ENCODE results near the gene SERPINA10. TPM values are rescaled to one million over a fixed set of nuclear protein-coding genes. Genes with fewer than 3 reads are reported as not detected.
"Not testable (repeated sequence)": the region's sequence is repeated elsewhere in the genome, so short reads cannot be mapped to it uniquely, and the experiment has no call there.

Gene SERPINA10
- total RNA-seq, 2 donors from 2014 or later: not detected

DNA sequence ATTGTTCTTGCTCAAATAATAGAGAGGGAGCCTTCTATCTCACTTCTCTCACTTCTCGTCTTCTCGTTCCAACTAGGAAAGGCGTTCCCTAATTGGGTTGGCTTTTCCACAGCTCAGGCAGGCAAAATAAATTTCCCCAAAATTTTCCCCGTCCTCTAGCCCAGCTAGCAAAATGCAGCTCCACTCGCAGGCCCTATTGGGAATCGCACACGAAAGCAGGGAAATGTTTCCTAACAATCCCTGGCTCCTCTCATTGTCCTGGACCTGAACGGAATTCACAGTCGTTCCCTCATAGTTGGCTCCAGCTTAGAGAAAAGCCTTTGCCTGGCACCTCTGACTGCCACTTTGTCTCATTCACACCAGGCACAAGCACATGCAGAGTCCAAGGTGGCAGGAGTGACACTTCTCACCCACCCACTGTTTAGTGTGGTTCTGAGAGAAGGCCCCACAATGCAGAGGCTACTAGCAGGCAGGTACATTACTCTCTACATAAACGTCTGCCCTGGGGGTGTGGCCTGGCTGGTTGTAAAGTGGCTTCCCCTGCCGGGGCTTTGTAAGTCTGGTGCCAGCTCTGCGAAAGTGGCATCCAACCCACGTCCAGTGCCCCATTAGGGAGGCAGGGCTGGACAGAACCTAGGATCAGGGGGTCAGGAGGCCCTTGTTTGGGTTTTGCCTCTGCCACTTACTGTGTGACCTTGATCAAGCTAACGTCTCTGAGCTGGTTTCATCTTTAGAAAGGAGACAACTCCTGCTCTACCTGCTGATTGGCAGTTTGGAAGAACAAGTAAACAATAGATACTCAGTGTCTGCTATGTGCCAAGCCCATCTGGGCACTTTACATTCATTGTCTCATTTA is 4.2 kb downstream of the SERPINA10 start:
- H3K4me1 Mint-ChIP-seq (ENCODE audit: low read depth in 2 of 2): no peaks in the 10 kb centered on the region
- DNase-seq (ENCODE audit: low spot score) (no peak), ATAC-seq (no peak)
- no peak overlapping the region for H3K4me3 Mint-ChIP-seq
- no peaks in the 10 kb centered on the region for H3K36me3 Mint-ChIP-seq
- H3K27ac Mint-ChIP-seq: no peak overlapping the region
- no peaks in the 10 kb centered on the region for H3K9me3 Mint-ChIP-seq
- H3K27me3 Mint-ChIP-seq: peaks cover 12 to 22% of the 10 kb centered on the region in 2 donors

DNA sequence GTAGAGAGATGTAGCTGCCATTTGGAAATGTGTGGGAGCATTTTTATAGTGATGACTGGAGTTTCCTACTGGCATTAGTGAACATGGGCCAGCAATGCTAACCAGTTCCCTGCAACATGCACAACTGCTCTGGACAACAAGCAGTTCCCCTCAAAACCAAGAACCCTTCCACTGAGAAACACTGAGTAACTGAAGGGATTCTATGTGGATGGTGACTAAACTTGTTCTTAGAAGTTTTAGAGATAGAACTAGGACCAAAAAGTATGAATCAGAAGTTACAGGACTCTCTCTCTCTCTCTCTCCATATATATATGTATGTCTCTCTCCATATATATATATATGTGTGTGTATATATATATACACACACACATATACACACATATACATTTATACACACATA is 7.9 kb downstream of the SERPINA10 start:
- no peak for ATAC-seq

DNA sequence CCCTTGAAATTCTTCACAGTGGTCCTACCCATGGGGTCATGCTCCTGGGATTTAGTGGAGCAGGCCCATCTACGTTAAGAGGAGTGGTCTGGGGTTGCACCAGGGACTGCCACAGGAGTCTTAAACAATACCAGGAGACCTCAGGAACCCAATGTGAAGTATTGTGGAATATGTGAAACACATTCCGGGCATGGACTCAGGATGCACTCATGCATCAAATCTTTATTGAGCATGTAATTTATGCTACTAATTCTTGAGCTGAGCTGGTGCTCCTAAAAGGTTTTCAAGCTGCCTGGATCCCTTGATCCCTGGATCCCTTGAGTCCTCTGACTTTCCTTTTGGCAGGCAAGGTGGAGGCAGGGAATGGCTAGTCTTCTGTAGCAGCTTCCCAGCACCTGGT is 8.8 kb downstream of the SERPINA10 start:
- Mint-ChIP-seq H3K27ac (no peak overlapping the region), H3K9me3 (no peaks in the 10 kb centered on the region), H3K4me3 (no peak overlapping the region), H3K27me3 (peaks cover 15 to 22% of the 10 kb centered on the region in 2 donors), H3K36me3 (no peaks in the 10 kb centered on the region), H3K4me1 (ENCODE audit: low read depth in 2 of 2) (no peaks in the 10 kb centered on the region)
- no peak for ATAC-seq
- DNase-seq (ENCODE audit: low spot score): no peak

More for the DNA sequence above, 7.9 kb downstream of the SERPINA10 start:
- Mint-ChIP-seq H3K9me3 (no peaks in the 10 kb centered on the region), H3K4me1 (ENCODE audit: low read depth in 2 of 2) (no peaks in the 10 kb centered on the region), H3K36me3 (no peaks in the 10 kb centered on the region), H3K4me3 (no peak overlapping the region), H3K27me3 (peaks cover 15 to 22% of the 10 kb centered on the region in 2 donors), H3K27ac (no peak overlapping the region)
- DNase-seq (ENCODE audit: low spot score): no peak

DNA sequence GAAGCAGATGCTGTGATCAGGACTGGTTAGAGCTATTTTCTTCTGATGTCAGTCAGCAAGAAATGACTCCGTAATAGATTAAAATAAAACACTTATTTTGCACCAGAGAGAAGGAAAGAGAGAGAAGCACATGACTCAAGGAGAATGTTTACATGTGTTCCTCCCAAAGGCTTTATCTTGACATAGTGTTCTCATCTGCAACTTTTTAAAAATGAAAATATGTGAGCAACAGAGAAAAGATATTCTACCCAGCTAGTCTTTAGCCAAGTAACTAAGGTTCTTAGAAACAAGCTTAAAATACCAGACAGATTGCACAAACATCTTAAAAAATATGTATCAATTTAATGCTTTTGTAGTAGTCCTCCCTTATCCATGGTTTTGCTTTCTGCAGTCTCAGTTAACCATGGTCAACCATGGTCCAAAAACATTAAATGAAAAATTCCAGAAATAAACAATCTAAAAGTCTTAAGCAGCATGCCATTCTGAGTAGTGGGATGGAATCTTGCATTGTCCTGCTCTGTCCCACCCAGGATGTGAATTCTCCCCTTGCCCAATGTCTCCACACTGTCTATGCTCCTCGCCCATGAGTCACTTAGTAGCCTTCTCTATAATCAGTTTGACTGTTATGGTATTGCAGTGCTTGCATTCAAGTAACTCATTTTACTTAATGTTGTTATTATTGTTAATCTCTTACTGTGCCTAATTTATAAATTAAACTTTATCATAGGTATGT is 9.9 kb downstream of the SERPINA10 start:
- H3K4me3 Mint-ChIP-seq: no peak overlapping the region

DNA sequence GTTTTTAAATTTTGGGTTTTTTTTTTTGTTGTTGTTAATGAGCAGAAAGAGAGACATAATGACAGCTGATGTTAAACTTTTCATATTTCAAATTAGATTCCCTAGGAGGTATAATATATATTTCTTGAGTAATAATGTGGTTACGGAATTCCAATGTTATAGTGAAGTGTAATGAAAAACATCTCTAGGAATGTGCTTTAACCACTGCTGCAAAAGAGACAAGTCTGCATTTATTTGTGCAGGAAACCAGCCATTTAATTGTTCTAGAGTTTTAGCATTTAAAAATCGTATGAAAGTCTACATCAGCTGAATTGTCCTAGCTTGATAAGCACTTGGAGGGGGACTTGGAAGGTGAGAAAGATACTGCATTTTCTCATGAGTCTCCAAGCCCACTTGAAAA is 14.3 kb downstream of the SERPINA10 start:
- H3K9me3 Mint-ChIP-seq: no peaks in the 10 kb centered on the region
- H3K27ac Mint-ChIP-seq: no peak overlapping the region
- no peak overlapping the region for H3K4me3 Mint-ChIP-seq
- H3K36me3 Mint-ChIP-seq: no peaks in the 10 kb centered on the region
- no peaks in the 10 kb centered on the region for H3K4me1 Mint-ChIP-seq (ENCODE audit: low read depth in 2 of 2)
- ATAC-seq (no peak), DNase-seq (ENCODE audit: low spot score) (no peak)
- H3K27me3 Mint-ChIP-seq: peaks cover 13% of the 10 kb centered on the region in 2 donors

More for the DNA sequence above, 9.9 kb downstream of the SERPINA10 start:
- ATAC-seq (no peak), DNase-seq (ENCODE audit: low spot score) (no peak)
- no peak overlapping the region for H3K27ac Mint-ChIP-seq
- H3K9me3 Mint-ChIP-seq: no peaks in the 10 kb centered on the region
- no peaks in the 10 kb centered on the region for H3K4me1 Mint-ChIP-seq (ENCODE audit: low read depth in 2 of 2)
- no peaks in the 10 kb centered on the region for H3K36me3 Mint-ChIP-seq
- peaks cover 15 to 22% of the 10 kb centered on the region in 2 donors for H3K27me3 Mint-ChIP-seq

DNA sequence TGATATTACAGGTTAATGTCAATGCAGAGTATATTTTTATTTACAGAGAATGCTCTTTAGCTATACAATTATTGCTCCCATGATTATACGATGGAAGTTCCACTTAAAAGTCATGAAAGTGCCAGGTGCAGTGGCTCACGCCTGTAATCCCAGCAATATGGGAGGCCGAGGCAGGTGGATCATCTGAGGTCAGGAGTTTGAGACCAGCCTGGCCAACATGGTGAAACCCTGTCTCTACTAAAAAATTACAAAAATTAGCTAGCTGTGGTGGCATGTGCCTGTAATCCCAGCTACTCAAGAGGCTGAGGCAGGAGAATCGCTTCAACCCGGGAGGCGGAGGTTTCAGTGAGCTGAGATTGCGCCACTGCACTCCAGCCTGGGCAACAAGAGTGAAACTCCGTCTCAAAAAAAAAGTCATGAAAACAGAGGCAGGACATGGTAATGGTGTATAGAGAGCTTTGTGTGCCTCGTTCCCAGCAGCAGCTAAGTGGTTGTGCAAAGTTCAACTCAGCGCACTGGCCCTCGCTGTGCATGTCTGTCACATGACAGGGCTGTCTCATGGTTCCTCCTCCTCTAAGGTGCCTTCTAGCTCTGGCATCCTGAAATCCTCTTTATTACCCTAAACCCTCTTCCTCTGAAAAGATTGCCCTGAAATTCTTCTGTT is 16.0 kb downstream of the SERPINA10 start:
- H3K36me3 Mint-ChIP-seq: not testable (repeated sequence)

DNA sequence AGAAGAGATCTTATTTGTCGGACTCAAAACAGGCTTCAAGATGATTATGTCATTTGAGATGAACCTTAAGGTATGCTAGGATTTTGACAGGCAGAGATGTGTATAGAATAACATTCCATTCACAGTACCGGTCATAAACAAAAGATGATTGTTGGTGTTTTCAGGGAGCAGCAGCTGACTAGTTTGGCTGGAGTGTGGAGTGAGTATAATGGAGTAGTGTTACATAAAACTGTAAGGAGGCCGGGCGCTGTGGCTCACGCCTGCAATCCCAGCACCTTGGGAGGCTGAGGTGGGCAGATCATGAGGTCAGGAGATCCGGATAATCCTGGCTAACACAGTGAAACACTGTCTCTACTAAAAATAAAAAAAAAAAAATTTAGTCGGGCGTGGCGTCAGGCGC is 23.9 kb downstream of the SERPINA10 start:
- DNase-seq (ENCODE audit: low spot score) (no peak), ATAC-seq (no peak)
- Mint-ChIP-seq H3K9me3 (no peaks in the 10 kb centered on the region), H3K27ac (no peak overlapping the region), H3K36me3 (no peaks in the 10 kb centered on the region), H3K4me1 (ENCODE audit: low read depth in 2 of 2) (no peaks in the 10 kb centered on the region), H3K4me3 (no peak overlapping the region), H3K27me3 (peaks cover 30 to 53% of the 10 kb centered on the region in 2 donors)

More for the DNA sequence above, 16.0 kb downstream of the SERPINA10 start:
- H3K27ac Mint-ChIP-seq; ATAC-seq; DNase-seq (ENCODE audit: low spot score); H3K9me3 Mint-ChIP-seq; H3K4me3 Mint-ChIP-seq; H3K4me1 Mint-ChIP-seq (ENCODE audit: low read depth in 2 of 2): not testable (repeated sequence)
- peaks cover 19 to 24% of the 10 kb centered on the region in 2 donors for H3K27me3 Mint-ChIP-seq

DNA sequence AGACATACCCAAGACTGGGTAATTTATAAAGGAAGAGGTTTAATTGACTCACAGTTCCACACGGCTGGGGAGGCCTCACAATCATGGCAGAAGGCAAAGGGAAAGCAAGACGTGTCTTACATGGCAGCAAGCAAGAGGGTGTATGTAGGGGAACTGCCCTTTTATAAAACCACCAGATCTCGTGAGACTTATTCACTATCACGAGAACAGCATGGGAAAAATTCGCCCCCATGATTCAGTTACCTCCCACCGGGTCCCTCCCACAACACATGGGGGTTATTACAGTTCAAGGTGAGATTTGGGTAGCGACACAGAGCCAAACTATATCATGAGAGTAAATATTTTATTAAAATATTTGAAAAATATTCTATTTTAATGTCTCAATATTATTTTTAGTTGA is 24.5 kb downstream of the SERPINA10 start:
- H3K36me3 Mint-ChIP-seq: not testable (repeated sequence)

DNA sequence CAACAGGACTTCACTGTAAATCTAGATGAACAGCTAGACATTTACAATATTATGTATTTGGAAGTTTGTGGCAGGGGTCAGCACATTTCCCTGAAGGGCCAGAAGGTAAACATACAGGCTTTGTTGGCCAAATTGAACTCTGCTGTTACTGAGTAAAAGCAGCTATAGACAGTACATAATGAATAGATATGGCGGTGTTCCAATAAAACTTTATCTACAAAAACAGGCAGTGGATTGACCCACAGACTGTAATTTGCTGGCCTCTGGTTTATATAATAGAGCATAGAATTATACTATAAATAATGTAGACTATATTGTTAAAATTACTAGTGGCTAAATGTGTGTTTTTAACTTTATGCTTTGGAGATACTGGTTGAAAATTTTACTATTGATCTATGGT is 25.7 kb downstream of the SERPINA10 start:
- ATAC-seq (no peak), DNase-seq (ENCODE audit: low spot score) (no peak)
- Mint-ChIP-seq H3K36me3 (peaks cover 10% of the 10 kb centered on the region), H3K27ac (no peak overlapping the region), H3K9me3 (no peaks in the 10 kb centered on the region), H3K4me3 (no peak overlapping the region), H3K4me1 (ENCODE audit: low read depth in 2 of 2) (no peaks in the 10 kb centered on the region), H3K27me3 (peaks cover 24 to 49% of the 10 kb centered on the region in 2 donors)

More for the DNA sequence above, 24.5 kb downstream of the SERPINA10 start:
- H3K27ac Mint-ChIP-seq; H3K9me3 Mint-ChIP-seq; DNase-seq (ENCODE audit: low spot score); H3K4me1 Mint-ChIP-seq (ENCODE audit: low read depth in 2 of 2); ATAC-seq; H3K4me3 Mint-ChIP-seq: not testable (repeated sequence)
- H3K27me3 Mint-ChIP-seq: peaks cover 26 to 49% of the 10 kb centered on the region in 2 donors

DNA sequence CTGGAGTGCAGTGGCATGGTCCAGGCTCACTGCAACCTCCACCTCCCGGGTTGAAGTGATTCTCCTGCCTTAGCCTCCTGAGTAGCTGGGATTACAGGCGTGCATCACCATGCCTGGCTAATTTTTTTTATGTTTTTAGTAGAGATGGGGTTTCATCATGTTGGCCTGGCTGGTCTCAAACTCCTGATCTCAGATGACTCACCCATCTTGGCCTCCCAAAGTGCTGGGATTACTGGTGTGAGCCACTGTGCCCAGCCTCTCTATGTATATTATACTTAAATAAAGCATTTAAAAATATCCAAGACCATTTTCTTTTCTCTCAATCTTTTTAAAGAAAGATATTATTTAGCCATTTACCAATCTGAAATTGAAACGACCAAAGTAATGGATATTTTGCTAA is 28.9 kb downstream of the SERPINA10 start:
- not testable (repeated sequence) for H3K4me1 Mint-ChIP-seq (ENCODE audit: low read depth in 2 of 2); H3K27ac Mint-ChIP-seq; ATAC-seq; H3K4me3 Mint-ChIP-seq; H3K9me3 Mint-ChIP-seq; DNase-seq (ENCODE audit: low spot score)
- H3K36me3 Mint-ChIP-seq: peaks cover 10% of the 10 kb centered on the region
- H3K27me3 Mint-ChIP-seq: peaks cover 21 to 37% of the 10 kb centered on the region in 2 donors

DNA sequence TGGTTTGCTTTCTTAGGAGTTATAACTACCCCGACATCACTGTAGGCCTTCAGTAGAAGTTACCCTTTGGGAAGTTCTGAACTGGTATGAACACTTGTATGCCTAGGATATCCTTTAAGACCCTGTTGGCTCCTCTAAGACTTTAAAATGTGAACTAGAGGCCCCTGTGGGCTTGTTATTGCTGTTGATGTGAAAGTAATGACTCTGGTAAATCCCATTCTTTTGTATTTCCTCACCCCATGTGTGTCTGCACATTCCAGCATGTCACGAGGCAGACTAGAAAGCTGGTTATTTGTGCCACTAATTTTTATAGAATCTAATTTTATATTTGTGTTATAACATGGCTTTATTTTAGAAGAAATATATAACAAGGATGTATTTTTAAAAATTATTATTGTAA is 48.9 kb downstream of the SERPINA10 start:
- no peak for DNase-seq (ENCODE audit: low spot score)
- Mint-ChIP-seq H3K27me3 (peaks cover 20 to 39% of the 10 kb centered on the region in 2 donors), H3K9me3 (no peaks in the 10 kb centered on the region), H3K4me1 (ENCODE audit: low read depth in 2 of 2) (no peaks in the 10 kb centered on the region), H3K36me3 (no peaks in the 10 kb centered on the region), H3K4me3 (no peak overlapping the region), H3K27ac (no peak overlapping the region)
- ATAC-seq: no peak

DNA sequence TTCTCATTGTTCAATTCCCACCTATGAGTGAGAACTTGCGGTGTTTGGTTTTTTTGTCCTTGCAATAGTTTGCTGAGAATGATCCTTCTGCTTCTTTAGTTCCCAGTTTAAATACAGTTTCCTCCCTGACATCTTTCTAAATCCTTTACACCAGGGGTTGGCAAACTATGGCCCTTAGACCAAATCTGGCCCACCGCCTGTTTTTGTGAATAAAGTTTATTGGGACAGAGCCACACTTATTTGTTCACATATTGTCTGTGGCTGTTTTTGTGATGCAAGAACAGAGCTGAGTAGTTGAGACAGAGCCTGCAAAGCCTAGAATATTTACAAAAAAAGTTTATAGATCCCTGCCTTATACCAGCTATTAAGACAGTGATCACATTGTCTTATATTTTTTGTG is 53.7 kb downstream of the SERPINA10 start:
- DNase-seq (ENCODE audit: low spot score) (no peak), ATAC-seq (no peak)
- Mint-ChIP-seq H3K27ac (no peak overlapping the region), H3K9me3 (no peaks in the 10 kb centered on the region), H3K27me3 (peaks cover 14 to 21% of the 10 kb centered on the region in 2 donors), H3K36me3 (no peaks in the 10 kb centered on the region), H3K4me3 (no peak overlapping the region), H3K4me1 (ENCODE audit: low read depth in 2 of 2) (no peaks in the 10 kb centered on the region)

DNA sequence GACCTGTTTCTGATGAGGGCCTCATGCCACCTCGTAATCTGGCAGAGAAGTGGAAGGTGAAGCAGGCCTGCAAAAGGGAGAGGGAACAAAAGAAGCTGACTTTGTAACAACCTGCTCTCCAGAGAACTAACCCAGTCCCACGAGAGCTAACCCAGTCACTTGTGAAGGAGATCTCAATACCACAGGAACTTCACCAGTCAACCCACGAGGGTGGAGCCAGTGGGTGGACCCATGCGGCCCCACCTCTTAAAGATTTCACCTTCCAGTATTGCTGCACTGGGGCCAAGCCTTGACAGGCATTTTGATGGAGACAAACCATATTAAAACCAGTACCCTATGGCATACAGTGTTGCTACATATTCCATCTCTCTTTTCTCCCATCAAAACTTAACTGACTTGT is 55.1 kb downstream of the SERPINA10 start:
- peaks cover 12 to 21% of the 10 kb centered on the region in 2 donors for H3K27me3 Mint-ChIP-seq
- no peaks in the 10 kb centered on the region for H3K9me3 Mint-ChIP-seq
- H3K4me3 Mint-ChIP-seq: no peak overlapping the region
- H3K27ac Mint-ChIP-seq: no peak overlapping the region
- no peak for ATAC-seq
- no peaks in the 10 kb centered on the region for H3K4me1 Mint-ChIP-seq (ENCODE audit: low read depth in 2 of 2)
- no peaks in the 10 kb centered on the region for H3K36me3 Mint-ChIP-seq
- DNase-seq (ENCODE audit: low spot score): no peak

DNA sequence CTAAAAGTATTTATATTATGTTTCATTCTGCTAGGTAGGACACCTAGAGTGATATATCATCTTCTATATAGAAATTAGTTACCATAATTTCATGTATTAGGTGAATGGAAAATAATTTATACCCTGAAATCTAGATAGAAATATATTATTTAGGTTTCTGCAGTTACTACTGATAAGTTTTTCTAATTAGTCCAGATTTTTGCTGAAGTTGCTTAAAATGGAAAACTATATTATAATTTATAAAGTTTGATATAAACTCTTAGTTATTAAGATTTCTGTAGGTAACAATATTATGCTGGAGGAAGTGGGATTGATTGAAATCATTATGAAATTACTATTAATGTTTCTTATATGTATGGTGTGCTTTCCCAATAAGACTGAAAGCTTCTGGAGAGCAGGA is 56.0 kb downstream of the SERPINA10 start:
- H3K27ac Mint-ChIP-seq: no peak overlapping the region
- H3K9me3 Mint-ChIP-seq: no peaks in the 10 kb centered on the region
- no peaks in the 10 kb centered on the region for H3K4me1 Mint-ChIP-seq (ENCODE audit: low read depth in 2 of 2)
- no peak overlapping the region for H3K4me3 Mint-ChIP-seq
- no peaks in the 10 kb centered on the region for H3K36me3 Mint-ChIP-seq
- H3K27me3 Mint-ChIP-seq: peaks cover 10 to 14% of the 10 kb centered on the region in 2 donors
- no peak for DNase-seq (ENCODE audit: low spot score)
- ATAC-seq: no peak
